ENCODE measurements around the gene RIPK1. TPM values are rescaled to one million over a fixed set of nuclear protein-coding genes. Genes with fewer than 3 reads are reported as not detected.

Gene RIPK1
- total and polyA plus RNA-seq, 3 donors from 2014 or later = 14.3 to 19.3 (median 16.7) TPM

GRCh38 chr6:3036861-3037637, 31.2 kb upstream of the RIPK1 start:
- TF ChIP-seq POLR2A (IDR thresholded peaks at IDR 0.05) = no peak
- TF ChIP-seq CTCF (IDR thresholded peaks at IDR 0.05) = no peak
- no peak for DNase-seq
- H3K27me3 ChIP-seq = no peaks in the 10 kb centered on the region
- 70 to 76% methylated on average over 19 of the region's 19 CpGs for WGBS, 2 donors
- intact Hi-C loops (cut with DNase I; ENCODE audit: low total_unique reads) = no loop called here
- H3K27ac ChIP-seq = no peak overlapping the region
- no peaks in the 10 kb centered on the region for H3K9me3 ChIP-seq
- H3K4me1 ChIP-seq = no peaks in the 10 kb centered on the region
- no peak overlapping the region for H3K4me3 ChIP-seq
- H3K36me3 ChIP-seq (ENCODE audit: low read depth, missing control alignments) = no peaks in the 10 kb centered on the region

GRCh38 chr6:3037638-3038365, 30.5 kb upstream of the RIPK1 start:
- no peaks in the 10 kb centered on the region for H3K36me3 ChIP-seq (ENCODE audit: low read depth, missing control alignments)
- intact Hi-C loops (cut with DNase I; ENCODE audit: low total_unique reads) = no loop called here
- H3K27ac ChIP-seq = no peak overlapping the region
- no peak for DNase-seq
- H3K4me1 ChIP-seq = no peaks in the 10 kb centered on the region
- H3K27me3 ChIP-seq = no peaks in the 10 kb centered on the region
- 51 to 58% methylated on average over 7 of the region's 7 CpGs for WGBS, 2 donors
- no peak for TF ChIP-seq POLR2A (IDR thresholded peaks at IDR 0.05)
- TF ChIP-seq CTCF (IDR thresholded peaks at IDR 0.05) = no peak
- no peaks in the 10 kb centered on the region for H3K9me3 ChIP-seq
- H3K4me3 ChIP-seq = no peak overlapping the region

GRCh38 chr6:3039384-3039783, 28.9 kb upstream of the RIPK1 start:
- Histone ChIP-seq H3K4me1 (no peaks in the 10 kb centered on the region), H3K27ac (no peak overlapping the region), H3K9me3 (no peaks in the 10 kb centered on the region), H3K36me3 (ENCODE audit: low read depth, missing control alignments) (no peaks in the 10 kb centered on the region), H3K4me3 (no peak overlapping the region), H3K27me3 (no peaks in the 10 kb centered on the region)
- WGBS, 2 donors = 71 to 82% methylated on average over 3 of the region's 3 CpGs
- TF ChIP-seq CTCF (IDR thresholded peaks at IDR 0.05) = no peak
- no peak for TF ChIP-seq POLR2A (IDR thresholded peaks at IDR 0.05)
- DNase-seq = no peak
- intact Hi-C loops (cut with DNase I; ENCODE audit: low total_unique reads) = no loop called here

- TF ChIP-seq POLR2A (IDR thresholded peaks at IDR 0.05) (no peak), CTCF (IDR thresholded peaks at IDR 0.05) (no peak)
- no peaks in the 10 kb centered on the region for H3K36me3 ChIP-seq (ENCODE audit: low read depth, missing control alignments)
Observed at GRCh38 chr6:3041147-3041546, 27.1 kb upstream of the RIPK1 start.

More at GRCh38 chr6:3041147-3041546, 27.1 kb upstream of the RIPK1 start:
- Histone ChIP-seq H3K27me3 (no peaks in the 10 kb centered on the region), H3K4me1 (no peaks in the 10 kb centered on the region), H3K4me3 (no peak overlapping the region), H3K27ac (no peak overlapping the region), H3K9me3 (no peaks in the 10 kb centered on the region)
- intact Hi-C loops (cut with DNase I; ENCODE audit: low total_unique reads) = no loop called here
- 93 to 97% methylated on average over 3 of the region's 3 CpGs for WGBS, 2 donors
- DNase-seq = no peak
